Activated naive CD8-positive, alpha-beta T cell treated with anti-CD3 and anti-CD28 coated beads for 36 hours (primary cell): ENCODE results near the gene TMEM138. TPM values are rescaled to one million over a fixed set of nuclear protein-coding genes. Genes with fewer than 3 reads are reported as not detected.
"Not testable (repeated sequence)": the region's sequence is repeated elsewhere in the genome, so short reads cannot be mapped to it uniquely, and the experiment has no call there.

Experiments used
- DNase-seq: peaks from one replicate; pipeline ENCODE4 v3.0.0; 2021
- H3K27ac Mint-ChIP-seq: one replicate; pipeline ENCODE4 v1.8.0; 2022; ENCODE audit warnings: mild to moderate bottlenecking, moderate library complexity, mixed read lengths
- H3K27me3 Mint-ChIP-seq: one replicate; pipeline ENCODE4 v1.8.0; 2022; ENCODE audit warnings: mild to moderate bottlenecking, mixed read lengths
- H3K36me3 Mint-ChIP-seq: one replicate; pipeline ENCODE4 v1.8.0; 2021; ENCODE audit warnings: mild to moderate bottlenecking, mixed read lengths
- H3K4me1 Mint-ChIP-seq: one replicate; pipeline ENCODE4 v1.8.0; 2021; ENCODE audit warnings: mixed read lengths
- H3K4me3 Mint-ChIP-seq: one replicate; pipeline ENCODE4 v1.8.0; 2022; ENCODE audit warnings: mild to moderate bottlenecking, moderate library complexity, mixed read lengths
- H3K9me3 Mint-ChIP-seq: one replicate; pipeline ENCODE4 v1.8.0; 2022; ENCODE audit warnings: mixed read lengths
- total RNA-seq, 2 experiments: library from RNA; stranded (reverse); gene quantifications; one replicate each; pipeline ENCODE4 v1.2.3, GENCODE V29; 2021

Gene TMEM138
- total RNA-seq, 2 experiments from 2014 or later: 57.6 to 64.1 TPM

GRCh38 chr11:61369372-61370348, 7.5 kb downstream of the TMEM138 start:
- Mint-ChIP-seq H3K27ac (peak overlapping the region; percentile 38), H3K4me3 (no peak overlapping the region)

GRCh38 chr11:61370349-61371005, 8.3 kb downstream of the TMEM138 start:
- Mint-ChIP-seq H3K9me3 (peaks cover 2% of the 10 kb centered on the region), H3K4me3 (no peak overlapping the region), H3K27me3 (no peaks in the 10 kb centered on the region), H3K4me1 (peaks cover 22% of the 10 kb centered on the region), H3K27ac (peak overlapping the region; percentile 38), H3K36me3 (peaks cover 48% of the 10 kb centered on the region)
- DNase-seq: no peak

More at GRCh38 chr11:61369372-61370348, 7.5 kb downstream of the TMEM138 start:
- H3K9me3 Mint-ChIP-seq: no peaks in the 10 kb centered on the region
- H3K4me1 Mint-ChIP-seq: peaks cover 22% of the 10 kb centered on the region
- no peak for DNase-seq
- peaks cover 44% of the 10 kb centered on the region for H3K36me3 Mint-ChIP-seq
- H3K27me3 Mint-ChIP-seq: no peaks in the 10 kb centered on the region

GRCh38 chr11:61372659-61373420, 10.7 kb downstream of the TMEM138 start:
- H3K4me3 Mint-ChIP-seq: no peak overlapping the region
- no peak for DNase-seq
- H3K27me3 Mint-ChIP-seq: no peaks in the 10 kb centered on the region
- peaks cover 47% of the 10 kb centered on the region for H3K36me3 Mint-ChIP-seq
- peaks cover 21% of the 10 kb centered on the region for H3K4me1 Mint-ChIP-seq
- H3K9me3 Mint-ChIP-seq: peaks cover 2% of the 10 kb centered on the region
- H3K27ac Mint-ChIP-seq: no peak overlapping the region

GRCh38 chr11:61375761-61376108, 13.6 kb downstream of the TMEM138 start:
- DNase-seq: no peak
- no peaks in the 10 kb centered on the region for H3K27me3 Mint-ChIP-seq
- peaks cover 27% of the 10 kb centered on the region for H3K36me3 Mint-ChIP-seq
- peaks cover 2% of the 10 kb centered on the region for H3K9me3 Mint-ChIP-seq
- H3K4me1 Mint-ChIP-seq: peaks cover under 1% of the 10 kb centered on the region
- no peak overlapping the region for H3K27ac Mint-ChIP-seq
- H3K4me3 Mint-ChIP-seq: no peak overlapping the region

- peaks cover 1% of the 10 kb centered on the region for H3K4me1 Mint-ChIP-seq
- no peak overlapping the region for H3K4me3 Mint-ChIP-seq
- peaks cover 18% of the 10 kb centered on the region for H3K36me3 Mint-ChIP-seq
- no peaks in the 10 kb centered on the region for H3K27me3 Mint-ChIP-seq
- H3K27ac Mint-ChIP-seq: no peak overlapping the region
- peaks cover 2% of the 10 kb centered on the region for H3K9me3 Mint-ChIP-seq
- no peak for DNase-seq
These were observed 15.4 kb downstream of the TMEM138 start for GRCh38 chr11:61377461-61378160.

GRCh38 chr11:61378713-61379313, 16.6 kb downstream of the TMEM138 start:
- Mint-ChIP-seq H3K27me3 (no peaks in the 10 kb centered on the region), H3K4me3 (no peak overlapping the region), H3K9me3 (peaks cover 2% of the 10 kb centered on the region), H3K27ac (no peak overlapping the region), H3K36me3 (peaks cover 15% of the 10 kb centered on the region), H3K4me1 (peaks cover 1% of the 10 kb centered on the region)
- DNase-seq: no peak

- no peak overlapping the region for H3K4me3 Mint-ChIP-seq
- H3K36me3 Mint-ChIP-seq: peaks cover 5% of the 10 kb centered on the region
- H3K27me3 Mint-ChIP-seq: no peaks in the 10 kb centered on the region
- no peaks in the 10 kb centered on the region for H3K9me3 Mint-ChIP-seq
- peaks cover 1% of the 10 kb centered on the region for H3K4me1 Mint-ChIP-seq
- no peak overlapping the region for H3K27ac Mint-ChIP-seq
- no peak for DNase-seq
These were observed 18.7 kb downstream of the TMEM138 start for GRCh38 chr11:61380884-61381283.

- H3K4me1 Mint-ChIP-seq, H3K9me3 Mint-ChIP-seq, H3K36me3 Mint-ChIP-seq, H3K27ac Mint-ChIP-seq, H3K4me3 Mint-ChIP-seq, DNase-seq, H3K27me3 Mint-ChIP-seq: not testable (repeated sequence)
These were observed 21.7 kb downstream of the TMEM138 start for GRCh38 chr11:61383859-61384258.

- Mint-ChIP-seq H3K36me3 (no peaks in the 10 kb centered on the region), H3K9me3 (no peaks in the 10 kb centered on the region), H3K27me3 (no peaks in the 10 kb centered on the region), H3K27ac (no peak overlapping the region), H3K4me1 (peaks cover 1% of the 10 kb centered on the region), H3K4me3 (no peak overlapping the region)
- no peak for DNase-seq
These were observed 22.4 kb downstream of the TMEM138 start for GRCh38 chr11:61384271-61385242.

GRCh38 chr11:61390161-61390560, 28.0 kb downstream of the TMEM138 start:
- peaks cover 11% of the 10 kb centered on the region for H3K36me3 Mint-ChIP-seq
- no peak for DNase-seq
- H3K4me3 Mint-ChIP-seq: no peak overlapping the region
- H3K27ac Mint-ChIP-seq: no peak overlapping the region
- no peaks in the 10 kb centered on the region for H3K9me3 Mint-ChIP-seq
- H3K4me1 Mint-ChIP-seq: peaks cover 21% of the 10 kb centered on the region
- H3K27me3 Mint-ChIP-seq: no peaks in the 10 kb centered on the region

GRCh38 chr11:61392981-61393595, 30.9 kb downstream of the TMEM138 start:
- Mint-ChIP-seq H3K27me3 (no peaks in the 10 kb centered on the region), H3K4me1 (peaks cover 21% of the 10 kb centered on the region), H3K9me3 (no peaks in the 10 kb centered on the region), H3K27ac (peak overlapping the region; percentile 93), H3K4me3 (peak overlapping the region; percentile 86), H3K36me3 (peaks cover 13% of the 10 kb centered on the region)
- no peak for DNase-seq

GRCh38 chr11:61401173-61401572, 39.0 kb downstream of the TMEM138 start:
- H3K27ac Mint-ChIP-seq: peak overlapping the region; percentile 1
- H3K27me3 Mint-ChIP-seq: no peaks in the 10 kb centered on the region

GRCh38 chr11:61401573-61401972, 39.4 kb downstream of the TMEM138 start:
- no peak for DNase-seq
- H3K4me1 Mint-ChIP-seq: no peaks in the 10 kb centered on the region
- peak overlapping the region; percentile 28 for H3K27ac Mint-ChIP-seq
- H3K27me3 Mint-ChIP-seq: no peaks in the 10 kb centered on the region
- no peaks in the 10 kb centered on the region for H3K9me3 Mint-ChIP-seq
- peaks cover 17% of the 10 kb centered on the region for H3K36me3 Mint-ChIP-seq
- H3K4me3 Mint-ChIP-seq: no peak overlapping the region

More at GRCh38 chr11:61401173-61401572, 39.0 kb downstream of the TMEM138 start:
- no peaks in the 10 kb centered on the region for H3K9me3 Mint-ChIP-seq
- no peak overlapping the region for H3K4me3 Mint-ChIP-seq
- no peak for DNase-seq
- H3K36me3 Mint-ChIP-seq: peaks cover 17% of the 10 kb centered on the region
- H3K4me1 Mint-ChIP-seq: no peaks in the 10 kb centered on the region
